Renal pelvis (tissue), 4 donors: ENCODE measurements around the gene YPEL1. TPM values are rescaled to one million over a fixed set of nuclear protein-coding genes. Genes with fewer than 3 reads are reported as not detected.
"Not testable (repeated sequence)": the region's sequence is repeated elsewhere in the genome, so short reads cannot be mapped to it uniquely, and the experiment has no call there.

Source experiments
- DNase-seq: peaks from one replicate; pipeline ENCODE4 v3.0.0-alpha.2; 2013
- polyA plus RNA-seq, 3 donors: library from polyadenylated mRNA; unstranded; fragments of 120-200 nt; gene quantifications; one replicate each; pipeline ENCODE4 v1.2.1, GENCODE V29; 2013; ENCODE audit not compliant: insufficient read length in 3 of 3

Gene YPEL1
- polyA plus RNA-seq, 3 donors: 13.9 to 17.0 (median 16.3) TPM

GRCh38 chr22:21726650-21727049, 8.9 kb downstream of the YPEL1 start:
- no peak for DNase-seq

GRCh38 chr22:21725956-21726649, 9.5 kb downstream of the YPEL1 start:
- no peak for DNase-seq

GRCh38 chr22:21724496-21724895, 11.1 kb downstream of the YPEL1 start:
- DNase-seq: not testable (repeated sequence)

- DNase-seq: not testable (repeated sequence)
These were observed 14.3 kb downstream of the YPEL1 start for GRCh38 chr22:21721195-21721852.

- not testable (repeated sequence) for DNase-seq
These were observed 15.3 kb downstream of the YPEL1 start for GRCh38 chr22:21720191-21720859.

- no peak for DNase-seq
These were observed 16.6 kb downstream of the YPEL1 start for GRCh38 chr22:21719024-21719423.

- no peak for DNase-seq
These were observed 17.1 kb downstream of the YPEL1 start for GRCh38 chr22:21718499-21718898.

GRCh38 chr22:21716395-21717122, 19.0 kb downstream of the YPEL1 start:
- DNase-seq: not testable (repeated sequence)

- DNase-seq: no peak
These were observed 20.8 kb downstream of the YPEL1 start for GRCh38 chr22:21714786-21715185.

GRCh38 chr22:21714059-21714770, 21.4 kb downstream of the YPEL1 start:
- no peak for DNase-seq

GRCh38 chr22:21713428-21714058, 22.1 kb downstream of the YPEL1 start:
- DNase-seq: no peak

GRCh38 chr22:21712751-21713427, 22.7 kb downstream of the YPEL1 start:
- DNase-seq: peak; percentile 73

GRCh38 chr22:21711851-21712250, 23.7 kb downstream of the YPEL1 start:
- no peak for DNase-seq

GRCh38 chr22:21710156-21710555, 25.4 kb downstream of the YPEL1 start:
- no peak for DNase-seq

GRCh38 chr22:21709688-21710087, 25.9 kb downstream of the YPEL1 start:
- no peak for DNase-seq

GRCh38 chr22:21708960-21709359, 26.6 kb downstream of the YPEL1 start:
- no peak for DNase-seq

GRCh38 chr22:21707677-21708076, 27.9 kb downstream of the YPEL1 start:
- DNase-seq: no peak

GRCh38 chr22:21703684-21704316, 31.8 kb downstream of the YPEL1 start:
- no peak for DNase-seq

- DNase-seq: no peak
These were observed 32.6 kb downstream of the YPEL1 start for GRCh38 chr22:21702700-21703683.
